ENCODE results near the gene RPL14.

RPL14 gene

GRCh38 chr3:40456940-40457823 is at the start of gene RPL14:
Gene RPL14, plus strand, starts transcription at chr3:40457339. Its CDS starts 133 bp downstream, at chr3:40457472.
- Histone ChIP-seq H3K27me3 (ENCODE audit: control insufficient read depth in 1 of 2, insufficient read depth in 2 of 2, low read length in 2 of 2) (no peaks in the 10 kb centered on the region), H3K9me3 (ENCODE audit: control insufficient read depth in 2 of 2, low read length in 2 of 2) (no peaks in the 10 kb centered on the region), H3K4me3 (ENCODE audit: low read length in 2 of 2) (peak within 1 kb of the TSS; percentile 96 to 99), H3K27ac (ENCODE audit: low read length) (peak within 1 kb of the TSS; percentile 78), H3K4me1 (ENCODE audit: control insufficient read depth, insufficient read depth, low read length) (peaks cover 25% of the 10 kb centered on the region), H3K9ac (ENCODE audit: low read length in 2 of 2) (peak within 1 kb of the TSS; percentile 96 to 97), H3K36me3 (ENCODE audit: control insufficient read depth in 2 of 2, insufficient read depth in 2 of 2, low read length in 2 of 2) (peaks cover 21 to 27% of the 10 kb centered on the region in 2 donors)

GRCh38 chr3:40407611-40408010 is 49.5 kb upstream of the RPL14 start:
- Histone ChIP-seq H3K9ac (ENCODE audit: low read length in 2 of 2) (no peak overlapping the region), H3K4me3 (ENCODE audit: low read length in 2 of 2) (no peak overlapping the region), H3K9me3 (ENCODE audit: control insufficient read depth in 2 of 2, low read length in 2 of 2) (no peaks in the 10 kb centered on the region), H3K36me3 (ENCODE audit: control insufficient read depth in 2 of 2, insufficient read depth in 2 of 2, low read length in 2 of 2) (peaks cover 0 to 3% of the 10 kb centered on the region in 2 donors), H3K27ac (ENCODE audit: low read length) (no peak overlapping the region), H3K27me3 (ENCODE audit: control insufficient read depth in 1 of 2, insufficient read depth in 2 of 2, low read length in 2 of 2) (no peaks in the 10 kb centered on the region), H3K4me1 (ENCODE audit: control insufficient read depth, insufficient read depth, low read length) (no peaks in the 10 kb centered on the region)

- H3K36me3 ChIP-seq (ENCODE audit: control insufficient read depth in 2 of 2, insufficient read depth in 2 of 2, low read length in 2 of 2): no peaks in the 10 kb centered on the region
- no peak overlapping the region for H3K4me3 ChIP-seq (ENCODE audit: low read length in 2 of 2)
- no peaks in the 10 kb centered on the region for H3K4me1 ChIP-seq (ENCODE audit: control insufficient read depth, insufficient read depth, low read length)
- no peak overlapping the region for H3K27ac ChIP-seq (ENCODE audit: low read length)
- no peaks in the 10 kb centered on the region for H3K27me3 ChIP-seq (ENCODE audit: control insufficient read depth in 1 of 2, insufficient read depth in 2 of 2, low read length in 2 of 2)
- H3K9ac ChIP-seq (ENCODE audit: low read length in 2 of 2): no peak overlapping the region
- H3K9me3 ChIP-seq (ENCODE audit: control insufficient read depth in 2 of 2, low read length in 2 of 2): no peaks in the 10 kb centered on the region
These were observed 42.9 kb upstream of the RPL14 start for GRCh38 chr3:40414270-40414669.

- Histone ChIP-seq H3K4me3 (ENCODE audit: low read length in 2 of 2) (no peak overlapping the region), H3K9ac (ENCODE audit: low read length in 2 of 2) (no peak overlapping the region), H3K36me3 (ENCODE audit: control insufficient read depth in 2 of 2, insufficient read depth in 2 of 2, low read length in 2 of 2) (no peaks in the 10 kb centered on the region), H3K4me1 (ENCODE audit: control insufficient read depth, insufficient read depth, low read length) (no peaks in the 10 kb centered on the region), H3K9me3 (ENCODE audit: control insufficient read depth in 2 of 2, low read length in 2 of 2) (no peaks in the 10 kb centered on the region), H3K27me3 (ENCODE audit: control insufficient read depth in 1 of 2, insufficient read depth in 2 of 2, low read length in 2 of 2) (no peaks in the 10 kb centered on the region), H3K27ac (ENCODE audit: low read length) (no peak overlapping the region)
These were observed 39.1 kb upstream of the RPL14 start for GRCh38 chr3:40417845-40418543.

- no peak overlapping the region for H3K27ac ChIP-seq (ENCODE audit: low read length)
- no peaks in the 10 kb centered on the region for H3K9me3 ChIP-seq (ENCODE audit: control insufficient read depth in 2 of 2, low read length in 2 of 2)
- H3K36me3 ChIP-seq (ENCODE audit: control insufficient read depth in 2 of 2, insufficient read depth in 2 of 2, low read length in 2 of 2): peaks cover 0 to 4% of the 10 kb centered on the region in 2 donors
- no peak overlapping the region for H3K9ac ChIP-seq (ENCODE audit: low read length in 2 of 2)
- no peaks in the 10 kb centered on the region for H3K4me1 ChIP-seq (ENCODE audit: control insufficient read depth, insufficient read depth, low read length)
- H3K4me3 ChIP-seq (ENCODE audit: low read length in 2 of 2): no peak overlapping the region
- H3K27me3 ChIP-seq (ENCODE audit: control insufficient read depth in 1 of 2, insufficient read depth in 2 of 2, low read length in 2 of 2): no peaks in the 10 kb centered on the region
These were observed 34.3 kb upstream of the RPL14 start for GRCh38 chr3:40422861-40423260.

GRCh38 chr3:40427045-40427669 is 30.0 kb upstream of the RPL14 start:
- Histone ChIP-seq H3K9me3 (ENCODE audit: control insufficient read depth in 2 of 2, low read length in 2 of 2) (no peaks in the 10 kb centered on the region), H3K9ac (ENCODE audit: low read length in 2 of 2) (no peak overlapping the region), H3K36me3 (ENCODE audit: control insufficient read depth in 2 of 2, insufficient read depth in 2 of 2, low read length in 2 of 2) (peaks cover 3 to 4% of the 10 kb centered on the region in 2 donors), H3K27me3 (ENCODE audit: control insufficient read depth in 1 of 2, insufficient read depth in 2 of 2, low read length in 2 of 2) (no peaks in the 10 kb centered on the region), H3K4me1 (ENCODE audit: control insufficient read depth, insufficient read depth, low read length) (no peaks in the 10 kb centered on the region), H3K4me3 (ENCODE audit: low read length in 2 of 2) (no peak overlapping the region), H3K27ac (ENCODE audit: low read length) (no peak overlapping the region)

GRCh38 chr3:40432793-40433192 is 24.3 kb upstream of the RPL14 start:
- no peak overlapping the region for H3K27ac ChIP-seq (ENCODE audit: low read length)
- no peak overlapping the region for H3K9ac ChIP-seq (ENCODE audit: low read length in 2 of 2)
- no peaks in the 10 kb centered on the region for H3K27me3 ChIP-seq (ENCODE audit: control insufficient read depth in 1 of 2, insufficient read depth in 2 of 2, low read length in 2 of 2)
- peaks cover 0 to 5% of the 10 kb centered on the region in 2 donors for H3K36me3 ChIP-seq (ENCODE audit: control insufficient read depth in 2 of 2, insufficient read depth in 2 of 2, low read length in 2 of 2)
- no peaks in the 10 kb centered on the region for H3K9me3 ChIP-seq (ENCODE audit: control insufficient read depth in 2 of 2, low read length in 2 of 2)
- H3K4me1 ChIP-seq (ENCODE audit: control insufficient read depth, insufficient read depth, low read length): no peaks in the 10 kb centered on the region
- no peak overlapping the region for H3K4me3 ChIP-seq (ENCODE audit: low read length in 2 of 2)

GRCh38 chr3:40437889-40438288 is 19.2 kb upstream of the RPL14 start:
- peaks cover 0 to 2% of the 10 kb centered on the region in 2 donors for H3K36me3 ChIP-seq (ENCODE audit: control insufficient read depth in 2 of 2, insufficient read depth in 2 of 2, low read length in 2 of 2)
- no peaks in the 10 kb centered on the region for H3K9me3 ChIP-seq (ENCODE audit: control insufficient read depth in 2 of 2, low read length in 2 of 2)
- H3K27me3 ChIP-seq (ENCODE audit: control insufficient read depth in 1 of 2, insufficient read depth in 2 of 2, low read length in 2 of 2): no peaks in the 10 kb centered on the region
- no peak overlapping the region for H3K27ac ChIP-seq (ENCODE audit: low read length)
- H3K4me3 ChIP-seq (ENCODE audit: low read length in 2 of 2): no peak overlapping the region
- H3K9ac ChIP-seq (ENCODE audit: low read length in 2 of 2): no peak overlapping the region
- H3K4me1 ChIP-seq (ENCODE audit: control insufficient read depth, insufficient read depth, low read length): no peaks in the 10 kb centered on the region

- H3K27ac ChIP-seq (ENCODE audit: low read length): no peak overlapping the region
- no peaks in the 10 kb centered on the region for H3K4me1 ChIP-seq (ENCODE audit: control insufficient read depth, insufficient read depth, low read length)
- H3K4me3 ChIP-seq (ENCODE audit: low read length in 2 of 2): no peak overlapping the region
- no peaks in the 10 kb centered on the region for H3K9me3 ChIP-seq (ENCODE audit: control insufficient read depth in 2 of 2, low read length in 2 of 2)
- H3K9ac ChIP-seq (ENCODE audit: low read length in 2 of 2): no peak overlapping the region
- H3K27me3 ChIP-seq (ENCODE audit: control insufficient read depth in 1 of 2, insufficient read depth in 2 of 2, low read length in 2 of 2): no peaks in the 10 kb centered on the region
- H3K36me3 ChIP-seq (ENCODE audit: control insufficient read depth in 2 of 2, insufficient read depth in 2 of 2, low read length in 2 of 2): peaks cover 0 to 10% of the 10 kb centered on the region in 2 donors
These were observed 12.1 kb upstream of the RPL14 start for GRCh38 chr3:40445062-40445461.

- no peak overlapping the region for H3K9ac ChIP-seq (ENCODE audit: low read length in 2 of 2)
- H3K9me3 ChIP-seq (ENCODE audit: control insufficient read depth in 2 of 2, low read length in 2 of 2): no peaks in the 10 kb centered on the region
- H3K4me1 ChIP-seq (ENCODE audit: control insufficient read depth, insufficient read depth, low read length): no peaks in the 10 kb centered on the region
- H3K4me3 ChIP-seq (ENCODE audit: low read length in 2 of 2): no peak overlapping the region
- peaks cover 0 to 15% of the 10 kb centered on the region in 2 donors for H3K36me3 ChIP-seq (ENCODE audit: control insufficient read depth in 2 of 2, insufficient read depth in 2 of 2, low read length in 2 of 2)
- H3K27ac ChIP-seq (ENCODE audit: low read length): no peak overlapping the region
- no peaks in the 10 kb centered on the region for H3K27me3 ChIP-seq (ENCODE audit: control insufficient read depth in 1 of 2, insufficient read depth in 2 of 2, low read length in 2 of 2)
These were observed 11.3 kb upstream of the RPL14 start for GRCh38 chr3:40445880-40446279.
